PC-3 (cell line): Measurements from ENCODE around the gene CAPN5. TPM values are rescaled to one million over a fixed set of nuclear protein-coding genes. Genes with fewer than 3 reads are reported as not detected.

Source experiments
- ATAC-seq: fragments of 200-7000 bp; cut with Tn5 transposase; 2 replicates; pipeline ENCODE4 v1.9.1; 2020; ENCODE audit warnings: mild to moderate bottlenecking, moderate library complexity
- BruUV-seq: library from RNA; stranded (reverse); fragments of 400-500 nt; replicated peaks from 2 replicates; lab custom pipeline; 2021; lab: Mats Ljungman, UMichigan
- CTCF ChIA-PET: fragments of 300-600 bp; sonication (Branson Sonifier 250); formaldehyde crosslinking; loops from one replicate; lab custom pipeline; 2022; ENCODE audit warnings: antibody characterized with exemption; lab: Charles Lee
- POLR2A ChIA-PET: fragments of 300-600 bp; sonication (Branson Sonifier 250); formaldehyde crosslinking; loops from one replicate; lab custom pipeline; 2022; ENCODE audit warnings: antibody characterized with exemption; ENCODE audit not compliant: unreplicated experiment; lab: Charles Lee
- DNase-seq: peaks from one replicate; pipeline ENCODE4 v3.0.0-alpha.2; 2015
- H2AFZ ChIP-seq: fragments of 300-600 bp; sonication (generic); 2 replicates; pipeline ENCODE4 v1.6.0; 2016; ENCODE audit warnings: antibody characterized with exemption, low read length
- H3F3A ChIP-seq: fragments of 300-600 bp; sonication (generic); one replicate; pipeline ENCODE4 v1.6.0; 2017; ENCODE audit warnings: antibody characterized with exemption, low read length, control low read depth, mild to moderate bottlenecking; ENCODE audit not compliant: unreplicated experiment
- H3K27ac ChIP-seq: fragments of 300-600 bp; sonication (generic); 2 replicates; pipeline ENCODE4 v1.5.1; 2016; ENCODE audit warnings: mild to moderate bottlenecking, low read length
- H3K27me3 ChIP-seq: fragments of 300-600 bp; sonication (generic); 2 replicates; pipeline ENCODE4 v1.6.1; 2016; ENCODE audit warnings: low read length, mixed read lengths
- H3K36me3 ChIP-seq: fragments of 300-600 bp; sonication (generic); 2 replicates; pipeline ENCODE4 v1.6.1; 2016; ENCODE audit warnings: low read depth, mixed run types, low read length, mixed read lengths
- H3K4me1 ChIP-seq: fragments of 300-600 bp; sonication (generic); 2 replicates; pipeline ENCODE4 v1.5.1; 2016; ENCODE audit warnings: low read length; ENCODE audit not compliant: insufficient read depth
- H3K4me2 ChIP-seq: fragments of 300-600 bp; sonication (generic); 2 replicates; pipeline ENCODE4 v1.6.0; 2016; ENCODE audit warnings: low read length
- H3K4me3 ChIP-seq: fragments of 300-600 bp; sonication (generic); 2 replicates; pipeline ENCODE4 v1.5.1; 2016; ENCODE audit warnings: mild to moderate bottlenecking, low read length, mixed read lengths
- H3K79me2 ChIP-seq: fragments of 300-600 bp; sonication (generic); 2 replicates; pipeline ENCODE4 v1.6.1; 2017; ENCODE audit warnings: low read length, mixed read lengths
- H3K9ac ChIP-seq: fragments of 300-600 bp; sonication (generic); 2 replicates; pipeline ENCODE4 v1.6.0; 2016; ENCODE audit warnings: mild to moderate bottlenecking, low read length
- H3K9me2 ChIP-seq: fragments of 300-600 bp; sonication (generic); replicated peaks from 2 replicates; pipeline ENCODE4 v1.6.1; 2016; ENCODE audit warnings: mixed run types, low read length, mixed read lengths
- H3K9me3 ChIP-seq: fragments of 300-600 bp; sonication (generic); 2 replicates; pipeline ENCODE4 v1.6.1; 2016; ENCODE audit warnings: low read length, mixed read lengths
- H4K20me1 ChIP-seq: fragments of 300-600 bp; sonication (generic); 2 replicates; pipeline ENCODE4 v1.6.1; 2016; ENCODE audit warnings: low read length, mixed read lengths
- CTCF ChIP-seq: fragments of 300-600 bp; sonication (generic); conservative IDR thresholded peaks from 2 replicates; pipeline ENCODE4 v1.5.1; 2017; ENCODE audit warnings: antibody characterized with exemption, low read depth, mild to moderate bottlenecking, low read length
- EZH2 ChIP-seq: fragments of 300-600 bp; sonication (generic); IDR thresholded peaks from one replicate; pipeline ENCODE4 v1.6.1; 2017; ENCODE audit warnings: antibody characterized with exemption, mild to moderate bottlenecking, low read length; ENCODE audit not compliant: unreplicated experiment
- EZH2phosphoT487 ChIP-seq: fragments of 300-600 bp; sonication (generic); IDR thresholded peaks from 2 replicates; pipeline ENCODE4 v1.6.1; 2018; ENCODE audit warnings: mild to moderate bottlenecking, antibody characterized with exemption, low read length, borderline replicate concordance
- intact Hi-C: fragments of 100-400 bp; cut with micrococcal nuclease; formaldehyde crosslinking; loops from 2 replicates; pipeline ENCODE4 v1.9.0; 2023
- total RNA-seq: library from RNA; depleted of rRNA; stranded (reverse); fragments of >200 nt; gene quantifications from 2 replicates; pipeline ENCODE4 v1.2.3, GENCODE V29; 2014

The CAPN5 gene
- total RNA-seq, 1 experiment from 2014 or later = 6.3 TPM

DNA sequence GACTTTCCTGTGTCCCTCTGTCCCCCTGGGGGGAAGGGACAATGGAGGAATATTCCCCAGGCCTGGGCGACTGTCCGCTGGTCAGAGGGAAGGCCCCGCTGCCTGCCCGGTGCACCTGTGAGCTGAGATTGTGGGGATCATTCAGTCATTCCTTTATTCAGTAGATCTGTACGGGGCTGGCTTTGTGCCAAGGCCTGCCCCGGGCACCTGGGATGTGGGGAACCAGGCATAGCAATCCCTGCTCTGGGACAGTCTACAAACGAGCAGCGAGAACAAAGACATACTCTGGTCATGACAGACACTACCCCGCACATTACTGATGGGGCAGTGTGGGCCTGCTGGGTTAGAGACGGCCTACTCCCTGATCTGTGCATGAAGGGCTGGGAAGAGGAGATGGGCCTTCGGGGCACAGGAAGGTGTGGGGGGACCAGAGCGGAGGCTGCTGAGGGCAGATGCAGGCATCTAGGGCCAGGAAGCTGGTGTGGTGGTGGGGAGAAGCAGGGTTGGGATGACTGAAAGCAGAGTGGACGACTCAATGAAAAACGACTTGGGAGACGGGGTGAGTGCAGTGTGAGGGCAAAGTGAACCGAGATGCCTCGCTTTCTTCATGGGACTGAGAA is 59.5 kb downstream of the CAPN5 start:
- H3K4me2 ChIP-seq = no peak overlapping the region
- intact Hi-C loops = no loop called here
- CTCF ChIA-PET = interaction anchor here (0.5 kb wide), 1 partner anchor 464 kb away, joined by 3 read pairs; no protein-coding TSS in a partner anchor
- no peaks in the 10 kb centered on the region for H3K9me2 ChIP-seq
- H3K79me2 ChIP-seq = no peaks in the 10 kb centered on the region
- H3K36me3 ChIP-seq = no peaks in the 10 kb centered on the region
- H4K20me1 ChIP-seq = no peaks in the 10 kb centered on the region
- ATAC-seq = peak; percentile 23; the same call in 1 of the 2 replicates
- H3K4me1 ChIP-seq = peaks cover 6% of the 10 kb centered on the region; the same call in 1 of the 2 replicates
- H3K9ac ChIP-seq = no peak overlapping the region
- BruUV-seq = no TSS peak
- TF ChIP-seq EZH2phosphoT487 (no peak), EZH2 (no peak), CTCF (no peak)
- no peak overlapping the region for H3K4me3 ChIP-seq
- POLR2A ChIA-PET = no interaction called here
- no peak for DNase-seq
- no peaks in the 10 kb centered on the region for H3K9me3 ChIP-seq
- H3K27ac ChIP-seq = no peak overlapping the region
- no peaks in the 10 kb centered on the region for H3K27me3 ChIP-seq
- H2AFZ ChIP-seq = no peak overlapping the region
- H3F3A ChIP-seq = no peaks in the 10 kb centered on the region

DNA sequence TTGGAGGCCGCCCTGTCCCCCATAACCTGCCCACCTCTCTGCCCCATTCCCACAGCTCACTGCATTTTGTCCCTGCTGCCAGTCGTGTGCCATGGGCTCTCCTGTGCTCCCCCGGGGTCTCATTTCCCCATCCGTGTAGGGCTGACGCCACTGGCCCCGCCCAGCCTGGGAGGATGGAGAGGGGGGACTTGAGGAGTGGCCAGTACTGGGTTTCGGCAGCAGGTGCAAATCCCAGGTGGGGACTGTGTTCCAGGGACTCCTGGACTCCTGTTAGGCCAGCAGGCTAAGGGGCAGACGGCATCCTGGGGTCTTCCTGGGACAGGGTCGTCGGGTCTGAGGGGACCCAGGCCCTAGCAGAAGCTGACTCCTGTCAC is 60.1 kb downstream of the CAPN5 start:
- TF ChIP-seq CTCF (no peak), EZH2 (no peak), EZH2phosphoT487 (no peak)
- Histone ChIP-seq H3K4me3 (peak overlapping the region; percentile 68), H3F3A (no peaks in the 10 kb centered on the region), H3K9me3 (no peaks in the 10 kb centered on the region), H3K36me3 (no peaks in the 10 kb centered on the region), H3K4me1 (peaks cover 6% of the 10 kb centered on the region; the same call in 1 of the 2 replicates), H3K27ac (no peak overlapping the region), H4K20me1 (no peaks in the 10 kb centered on the region), H3K79me2 (no peaks in the 10 kb centered on the region), H3K4me2 (peak overlapping the region; percentile 92), H3K9ac (no peak overlapping the region), H3K9me2 (no peaks in the 10 kb centered on the region), H2AFZ (peak overlapping the region; percentile 96), H3K27me3 (no peaks in the 10 kb centered on the region)
- ChIA-PET POLR2A (no interaction called here), CTCF (interaction anchor here (0.5 to 1.0 kb wide), 4 partner anchors 36 to 463 kb away, joined by 3 to 4 read pairs (median 3); no protein-coding TSS in a partner anchor)
- no TSS peak for BruUV-seq
- no peak for DNase-seq
- peak; percentile 25 for ATAC-seq
- intact Hi-C loops = loop anchor here (1.0 kb wide), 2 partner anchors 61 to 421 kb away; no protein-coding TSS in a partner anchor
